HFF-Myc (cell line): ENCODE results near the gene CAMTA1.

Experiments
- DNase-seq: peaks from one replicate; pipeline ENCODE4 v3.0.0-alpha.2; 2011; ENCODE audit warnings: low read depth; ENCODE audit errors: extremely low read depth
- H3K4me3 ChIP-seq: replicated peaks from 2 replicates; pipeline ENCODE4 v1.5.1; 2011; ENCODE audit warnings: low read depth, mild to moderate bottlenecking, control low read depth, low read length
- TF ChIP-seq, protein P1 (sequence below): IDR thresholded peaks from 2 replicates; pipeline ENCODE4 v1.5.1; 2012; ENCODE audit warnings: mild to moderate bottlenecking, low read depth, low read length, control low read depth; ENCODE audit errors: missing control alignments

The CAMTA1 gene

DNA sequence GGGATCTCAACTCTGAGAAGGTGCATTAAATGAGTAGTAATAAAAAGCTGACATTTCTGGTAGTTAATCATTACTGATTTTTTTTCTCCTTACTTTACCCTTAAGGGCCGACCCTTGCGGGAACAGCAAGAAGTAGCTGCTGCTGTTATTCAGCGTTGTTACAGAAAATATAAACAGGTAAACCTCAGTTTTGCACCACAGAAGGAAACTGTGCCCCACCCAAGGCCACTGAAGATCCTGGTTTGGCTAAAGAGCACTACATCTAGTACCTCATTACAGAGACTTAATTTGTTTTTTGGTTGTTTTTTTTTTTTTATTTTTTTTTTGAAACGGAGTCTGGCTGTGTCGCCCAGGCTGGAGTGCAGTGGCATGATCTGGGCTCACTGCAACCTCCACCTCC, 962.4 kb downstream of the CAMTA1 start:
- TF ChIP-seq, protein P1, sequence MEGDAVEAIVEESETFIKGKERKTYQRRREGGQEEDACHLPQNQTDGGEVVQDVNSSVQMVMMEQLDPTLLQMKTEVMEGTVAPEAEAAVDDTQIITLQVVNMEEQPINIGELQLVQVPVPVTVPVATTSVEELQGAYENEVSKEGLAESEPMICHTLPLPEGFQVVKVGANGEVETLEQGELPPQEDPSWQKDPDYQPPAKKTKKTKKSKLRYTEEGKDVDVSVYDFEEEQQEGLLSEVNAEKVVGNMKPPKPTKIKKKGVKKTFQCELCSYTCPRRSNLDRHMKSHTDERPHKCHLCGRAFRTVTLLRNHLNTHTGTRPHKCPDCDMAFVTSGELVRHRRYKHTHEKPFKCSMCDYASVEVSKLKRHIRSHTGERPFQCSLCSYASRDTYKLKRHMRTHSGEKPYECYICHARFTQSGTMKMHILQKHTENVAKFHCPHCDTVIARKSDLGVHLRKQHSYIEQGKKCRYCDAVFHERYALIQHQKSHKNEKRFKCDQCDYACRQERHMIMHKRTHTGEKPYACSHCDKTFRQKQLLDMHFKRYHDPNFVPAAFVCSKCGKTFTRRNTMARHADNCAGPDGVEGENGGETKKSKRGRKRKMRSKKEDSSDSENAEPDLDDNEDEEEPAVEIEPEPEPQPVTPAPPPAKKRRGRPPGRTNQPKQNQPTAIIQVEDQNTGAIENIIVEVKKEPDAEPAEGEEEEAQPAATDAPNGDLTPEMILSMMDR: no peak
- DNase-seq: no peak
- H3K4me3 ChIP-seq: no peak overlapping the region

DNA sequence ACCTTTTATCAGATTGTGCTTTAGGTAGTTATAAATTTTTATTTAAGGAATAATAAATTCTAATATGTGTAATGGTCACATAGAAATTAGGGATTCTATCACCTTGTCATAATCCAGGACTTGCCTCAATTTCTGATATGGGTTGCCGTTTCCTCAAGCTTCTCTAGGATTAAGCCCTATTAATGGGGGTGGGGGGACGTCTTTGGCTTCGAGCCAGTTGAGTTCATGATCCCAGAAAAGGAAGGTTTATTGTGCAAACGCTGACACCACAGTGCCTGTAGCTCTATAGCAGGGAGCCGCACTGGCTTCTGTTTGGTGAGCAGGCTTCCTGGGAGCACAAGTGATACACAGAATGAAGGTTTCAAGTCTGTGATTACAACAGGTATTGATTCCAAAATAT, 963.9 kb downstream of the CAMTA1 start:
- TF ChIP-seq, protein P1: no peak

DNA sequence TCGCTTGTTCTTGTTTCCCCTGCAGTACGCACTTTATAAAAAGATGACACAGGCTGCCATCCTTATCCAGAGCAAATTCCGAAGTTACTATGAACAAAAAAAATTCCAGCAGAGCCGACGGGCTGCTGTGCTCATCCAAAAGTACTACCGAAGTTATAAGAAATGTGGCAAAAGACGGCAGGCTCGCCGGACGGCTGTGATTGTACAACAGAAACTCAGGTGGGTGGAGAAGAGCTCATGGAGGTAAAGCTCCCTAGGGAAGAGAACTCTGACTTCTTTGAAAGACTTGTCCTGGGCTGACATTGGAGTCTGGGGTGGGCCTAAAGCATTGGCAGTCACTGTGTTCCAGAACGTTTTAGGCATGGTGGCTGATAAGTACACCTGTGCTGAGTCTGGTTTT, 965.9 kb downstream of the CAMTA1 start:
- H3K4me3 ChIP-seq: no peak overlapping the region
- DNase-seq: no peak
- TF ChIP-seq, protein P1: no peak

More for the DNA sequence above, 963.9 kb downstream of the CAMTA1 start:
- no peak for DNase-seq
- no peak overlapping the region for H3K4me3 ChIP-seq

DNA sequence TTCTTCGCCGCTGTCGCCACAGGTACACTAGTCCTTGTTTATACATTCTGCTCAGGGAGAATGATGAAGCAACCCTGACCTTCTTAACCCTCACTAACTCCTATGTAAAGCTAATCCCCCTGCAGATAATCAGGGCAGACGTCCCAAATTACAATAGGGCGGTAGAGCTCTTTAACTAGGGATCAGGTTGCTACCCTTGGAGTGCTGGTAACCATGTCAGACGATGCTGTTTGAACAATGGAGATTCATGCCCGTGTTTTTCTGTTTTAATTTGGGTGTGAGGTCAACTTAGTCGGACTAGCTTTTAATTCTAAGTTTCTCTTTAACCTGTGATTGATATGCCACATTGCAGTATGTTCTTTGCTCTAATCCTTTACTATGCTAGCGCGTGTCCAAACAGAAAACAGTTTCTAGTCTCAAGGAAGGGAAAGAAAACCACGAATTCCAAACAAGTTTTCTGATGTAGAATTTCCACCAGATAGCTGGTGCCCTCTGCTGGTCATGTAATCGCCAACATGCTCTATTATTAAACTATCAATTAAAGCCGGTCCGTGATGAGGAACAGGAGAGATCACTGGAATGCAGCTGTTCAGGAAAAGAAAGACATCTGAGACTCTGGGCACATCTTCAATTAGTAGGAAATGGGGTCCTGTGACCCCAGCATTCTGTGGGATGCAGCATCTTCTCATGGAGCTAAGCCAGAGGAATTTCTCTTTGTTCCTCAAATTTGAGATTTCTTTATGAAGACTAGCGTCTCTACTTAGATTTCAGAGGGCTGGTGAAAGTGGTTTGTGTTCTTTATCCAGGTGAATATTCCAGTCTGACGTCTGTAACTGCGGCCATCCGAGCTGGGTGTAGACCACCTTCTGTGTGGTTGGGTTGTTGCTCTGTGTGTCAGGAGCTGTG, 967.5 kb downstream of the CAMTA1 start:
- TF ChIP-seq, protein P1: peak; percentile 73
- peak; percentile 36 for DNase-seq
- H3K4me3 ChIP-seq: peak overlapping the region; percentile 9; the same call in 1 of the 2 replicates

DNA sequence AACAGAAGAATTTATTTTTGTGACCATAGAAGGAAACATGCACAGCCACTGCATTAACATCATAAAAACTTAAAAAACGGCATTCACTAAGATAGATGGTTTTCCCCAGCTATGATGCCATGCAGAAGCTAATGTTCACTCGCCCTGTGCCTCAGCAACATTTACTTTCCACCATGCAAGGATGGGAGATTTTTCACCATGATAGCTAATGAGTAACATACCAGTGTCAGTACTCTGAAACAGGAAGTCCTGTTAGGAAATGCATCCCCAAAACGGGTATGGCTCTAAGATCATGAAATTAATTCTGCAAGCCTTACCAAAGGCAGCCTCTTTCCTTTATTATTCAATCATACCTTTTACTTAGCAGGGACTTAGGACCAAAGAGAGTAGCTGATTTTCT, 968.4 kb downstream of the CAMTA1 start:
- no peak for DNase-seq
- no peak overlapping the region for H3K4me3 ChIP-seq
- TF ChIP-seq, protein P1: no peak

DNA sequence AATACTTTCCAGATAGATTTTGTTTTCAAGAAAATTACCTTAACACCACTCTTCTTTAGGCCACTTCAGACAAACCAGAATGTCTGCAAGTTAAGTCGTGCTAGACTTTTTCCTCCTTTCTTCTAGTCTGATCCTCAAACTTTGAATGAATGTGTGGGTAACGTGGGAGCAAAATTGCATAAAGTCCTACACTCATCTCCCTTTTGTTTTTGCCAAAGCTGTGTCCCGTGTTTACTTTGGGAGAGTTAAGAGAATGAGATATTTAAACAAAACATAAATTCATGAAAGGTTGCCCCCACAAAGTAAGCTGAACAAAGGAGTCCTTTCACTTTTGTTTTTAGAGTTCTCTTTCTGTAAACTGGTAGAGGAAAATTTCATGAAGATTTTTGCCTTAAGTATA, 969.0 kb downstream of the CAMTA1 start:
- H3K4me3 ChIP-seq: no peak overlapping the region
- TF ChIP-seq, protein P1: no peak
- no peak for DNase-seq
